Liver (tissue), 9 donors: ENCODE measurements around the gene OR6V1. TPM values are rescaled to one million over a fixed set of nuclear protein-coding genes. Genes with fewer than 3 reads are reported as not detected.

ENCODE experiments used
- DNase-seq: peaks from one replicate; pipeline ENCODE4 v3.0.0-alpha.2; 2017; ENCODE audit warnings: low spot score
- H3K27ac ChIP-seq, 2 donors: one replicate each; pipeline ENCODE4 v1.7.0; 2013; ENCODE audit warnings: inconsistent platforms in 2 of 2, low read length in 2 of 2, control low read depth in 1 of 2, low read depth in 1 of 2, mild to moderate bottlenecking in 1 of 2
- H3K27me3 ChIP-seq, 4 donors: one replicate each; pipeline versions ENCODE4 v1.6.1 to v1.7.0; 2013; ENCODE audit warnings: low read length in 3 of 4, inconsistent platforms in 1 of 4, mild to moderate bottlenecking in 1 of 4, moderate library complexity in 1 of 4; ENCODE audit not compliant: control insufficient read depth in 4 of 4, insufficient read depth in 4 of 4
- H3K36me3 ChIP-seq, 4 donors: one replicate each; pipeline versions ENCODE4 v1.6.1 to v1.7.0; 2013; ENCODE audit warnings: low read length in 3 of 4, mild to moderate bottlenecking in 3 of 4, low read depth in 1 of 4, moderate library complexity in 1 of 4; ENCODE audit not compliant: control insufficient read depth in 4 of 4, insufficient read depth in 3 of 4
- H3K4me1 ChIP-seq, 4 donors: one replicate each; pipeline versions ENCODE4 v1.6.1 to v1.7.0; 2013; ENCODE audit warnings: low read length in 3 of 4, mild to moderate bottlenecking in 3 of 4, moderate library complexity in 1 of 4; ENCODE audit not compliant: control insufficient read depth in 4 of 4, insufficient read depth in 4 of 4
- H3K4me3 ChIP-seq, 3 donors: one replicate each; pipeline versions ENCODE4 v1.6.1 to v1.7.0; 2013; ENCODE audit warnings: low read length in 3 of 3, control low read depth in 1 of 3, low read depth in 1 of 3, mild to moderate bottlenecking in 1 of 3
- H3K9ac ChIP-seq, 2 donors: one replicate each; pipeline ENCODE4 v1.7.0; 2013; ENCODE audit warnings: low read length in 2 of 2, mild to moderate bottlenecking in 2 of 2, moderate library complexity in 2 of 2, control low read depth in 1 of 2, low read depth in 1 of 2
- H3K9me3 ChIP-seq, 4 donors: one replicate each; pipeline versions ENCODE4 v1.6.1 to v1.7.0; 2013; ENCODE audit warnings: low read length in 3 of 4; ENCODE audit not compliant: control insufficient read depth in 4 of 4
- FOXA1 ChIP-seq: IDR thresholded peaks from 2 replicates; pipeline ENCODE4 v1.6.1; 2016; ENCODE audit warnings: antibody characterized with exemption
- FOXA2 ChIP-seq: IDR thresholded peaks from 2 replicates; pipeline ENCODE4 v1.6.1; 2016; ENCODE audit warnings: antibody characterized with exemption
- HNF4G ChIP-seq: IDR thresholded peaks from 2 replicates; pipeline ENCODE4 v1.6.1; 2016; ENCODE audit warnings: antibody characterized with exemption
- NR2F2 ChIP-seq: IDR thresholded peaks from 2 replicates; pipeline ENCODE4 v1.6.1; 2016; ENCODE audit warnings: antibody characterized with exemption
- RAD21 ChIP-seq, 2 donors: IDR thresholded peaks; 2 replicates each; pipeline ENCODE4 v1.6.1; 2016; ENCODE audit warnings: antibody characterized with exemption in 2 of 2, mild to moderate bottlenecking in 2 of 2
- SP1 ChIP-seq: IDR thresholded peaks from 2 replicates; pipeline ENCODE4 v1.6.1; 2018; ENCODE audit warnings: antibody characterized with exemption, mild to moderate bottlenecking
- WGBS: extraction: QIAGEN DNeasy Blood & Tissue Kit; methylation state at CpG from one replicate; pipeline ENCODE4 v1.1.7; 2013; 5-methylcytosine and 5-hydroxymethylcytosine counted together
- polyA plus RNA-seq, 2 donors: library from polyadenylated mRNA; stranded (reverse) in 1 of 2; unstranded in 1 of 2; fragments of 200-250 nt in 1 of 2; fragments of >200 nt in 1 of 2; fragmentation: Nextera tagmentation in 1 of 2; extraction: Ambion mirVana in 1 of 2; gene quantifications; one replicate each; pipeline versions ENCODE4 v1.2.1 to v1.2.3, GENCODE V29; 2013 to 2015
- total RNA-seq, 2 donors: library from RNA; depleted of rRNA; stranded (reverse); fragments of >200 nt; gene quantifications; one replicate each; pipeline ENCODE4 v1.2.3, GENCODE V29; 2014
- TF ChIP-seq, protein P1 (sequence below): IDR thresholded peaks from 2 replicates; pipeline ENCODE4 v1.6.1; 2016; ENCODE audit warnings: antibody characterized with exemption
- TF ChIP-seq, protein P2 (sequence below): IDR thresholded peaks from 2 replicates; pipeline ENCODE4 v1.6.1; 2016; ENCODE audit warnings: antibody characterized with exemption
- TF ChIP-seq, protein P3 (sequence below): fragments of 150-350 bp; IDR thresholded peaks from 2 replicates; pipeline ENCODE4 v1.5.1; 2017; ENCODE audit warnings: improper control_type of control experiment, low read depth, low read length; ENCODE audit not compliant: missing input control
- donor health status: healthy.
- donor health status: healthy.
- donor health status: healthy.
- donor health status: healthy.
- donor health status: healthy.

Gene OR6V1
- total and polyA plus RNA-seq, 4 donors: not detected

DNA sequence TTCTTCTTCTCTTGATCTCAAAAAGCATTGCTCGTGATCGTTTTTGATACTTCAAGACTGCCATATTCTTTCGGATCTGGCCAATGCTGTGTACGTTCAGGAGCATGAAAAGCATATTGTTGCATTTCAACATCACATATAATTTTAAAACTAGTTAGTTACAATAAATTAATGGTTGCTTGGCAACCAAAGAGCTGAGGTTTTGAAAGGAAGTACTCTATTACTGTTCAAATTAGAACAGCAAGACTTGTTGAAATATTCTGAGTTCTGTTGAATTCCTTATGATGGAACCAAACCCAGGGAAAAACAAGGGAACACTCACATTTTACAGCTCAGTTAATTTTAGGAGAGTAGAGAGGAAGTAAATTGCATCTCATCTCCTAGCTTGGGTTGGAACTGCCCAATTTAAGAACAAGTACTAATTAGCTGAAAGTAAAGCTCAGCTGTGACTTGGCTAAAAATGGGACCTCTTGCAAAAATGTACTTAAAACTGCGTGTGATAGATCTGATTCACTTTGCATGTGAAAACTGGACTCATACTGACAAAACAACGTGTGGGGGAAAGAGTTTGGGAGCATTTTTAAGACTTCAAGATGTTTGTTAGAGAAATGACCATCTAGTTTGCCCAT, 46.4 kb upstream of the OR6V1 start:
- Histone ChIP-seq H3K36me3 (no peaks in the 10 kb centered on the region), H3K4me3 (no peak overlapping the region), H3K9ac (no peak overlapping the region), H3K4me1 (peaks cover 0 to 9% (median 3%) of the 10 kb centered on the region in 4 donors), H3K9me3 (peaks cover 0 to 5% (median 0%) of the 10 kb centered on the region in 4 donors), H3K27me3 (no peaks in the 10 kb centered on the region), H3K27ac (no peak overlapping the region)
- no peak for TF ChIP-seq FOXA2
- no peak for TF ChIP-seq RAD21 (IDR thresholded peaks at IDR 0.05)
- TF ChIP-seq, protein P1, sequence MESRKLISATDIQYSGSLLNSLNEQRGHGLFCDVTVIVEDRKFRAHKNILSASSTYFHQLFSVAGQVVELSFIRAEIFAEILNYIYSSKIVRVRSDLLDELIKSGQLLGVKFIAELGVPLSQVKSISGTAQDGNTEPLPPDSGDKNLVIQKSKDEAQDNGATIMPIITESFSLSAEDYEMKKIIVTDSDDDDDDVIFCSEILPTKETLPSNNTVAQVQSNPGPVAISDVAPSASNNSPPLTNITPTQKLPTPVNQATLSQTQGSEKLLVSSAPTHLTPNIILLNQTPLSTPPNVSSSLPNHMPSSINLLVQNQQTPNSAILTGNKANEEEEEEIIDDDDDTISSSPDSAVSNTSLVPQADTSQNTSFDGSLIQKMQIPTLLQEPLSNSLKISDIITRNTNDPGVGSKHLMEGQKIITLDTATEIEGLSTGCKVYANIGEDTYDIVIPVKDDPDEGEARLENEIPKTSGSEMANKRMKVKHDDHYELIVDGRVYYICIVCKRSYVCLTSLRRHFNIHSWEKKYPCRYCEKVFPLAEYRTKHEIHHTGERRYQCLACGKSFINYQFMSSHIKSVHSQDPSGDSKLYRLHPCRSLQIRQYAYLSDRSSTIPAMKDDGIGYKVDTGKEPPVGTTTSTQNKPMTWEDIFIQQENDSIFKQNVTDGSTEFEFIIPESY: no peak
- no peak for TF ChIP-seq HNF4G
- DNase-seq: no peak
- 84% methylated on average over 6 of the region's 6 CpGs for WGBS

DNA sequence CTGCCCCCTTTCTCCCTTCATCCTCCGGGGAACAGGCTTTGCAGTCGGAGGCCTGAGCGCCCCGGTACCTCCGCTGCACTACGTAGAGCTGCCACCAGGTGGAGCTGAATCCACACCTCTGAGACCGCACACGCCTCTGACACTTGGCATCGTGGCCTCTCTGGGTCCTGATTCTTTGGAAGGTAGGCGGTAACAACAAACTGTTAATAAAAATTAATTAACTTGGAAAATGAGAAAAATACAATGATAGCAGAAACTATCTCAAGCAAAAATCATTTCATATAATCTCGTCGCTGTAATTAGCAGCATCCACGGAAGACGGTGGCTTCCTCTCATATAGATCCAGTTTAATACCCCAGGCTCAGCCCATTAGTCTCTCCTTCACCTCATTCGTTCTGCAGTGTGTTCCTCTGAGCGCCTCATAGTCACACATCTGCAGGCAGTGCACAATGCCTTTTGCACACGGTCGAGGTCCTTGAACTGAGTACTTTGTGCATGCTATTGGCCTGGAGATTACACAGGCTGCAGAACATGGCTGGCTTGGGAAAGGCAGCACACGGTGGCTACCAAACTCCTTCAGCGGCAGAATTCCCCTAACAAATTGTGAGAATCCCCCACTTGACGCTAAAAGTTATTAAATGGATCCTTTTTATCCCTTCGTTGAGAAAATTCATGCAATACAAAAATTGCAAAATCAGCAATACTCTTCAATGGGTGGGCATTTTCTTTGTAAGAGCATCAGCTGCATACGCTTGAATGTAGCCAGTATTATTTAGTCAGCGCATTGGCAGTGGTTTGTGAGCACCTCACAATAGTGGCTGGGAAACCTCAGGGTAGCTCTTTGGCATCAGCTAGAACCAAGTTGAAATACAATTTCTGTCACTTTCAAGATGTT, 43.9 kb upstream of the OR6V1 start:
- Histone ChIP-seq H3K4me1 (peaks cover 0 to 5% (median 1%) of the 10 kb centered on the region in 4 donors), H3K27ac (no peak overlapping the region), H3K4me3 (no peak overlapping the region), H3K36me3 (no peaks in the 10 kb centered on the region), H3K27me3 (peaks cover 0 to 3% (median 0%) of the 10 kb centered on the region in 4 donors), H3K9me3 (no peaks in the 10 kb centered on the region), H3K9ac (no peak overlapping the region)
- DNase-seq: peak; percentile 87
- WGBS: 38% methylated on average over 24 of the region's 24 CpGs
- TF ChIP-seq FOXA2 (no peak), RAD21 (IDR thresholded peaks at IDR 0.05) (peak; percentile 99)
- TF ChIP-seq, protein P2, sequence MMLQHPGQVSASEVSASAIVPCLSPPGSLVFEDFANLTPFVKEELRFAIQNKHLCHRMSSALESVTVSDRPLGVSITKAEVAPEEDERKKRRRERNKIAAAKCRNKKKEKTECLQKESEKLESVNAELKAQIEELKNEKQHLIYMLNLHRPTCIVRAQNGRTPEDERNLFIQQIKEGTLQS: no peak
- TF ChIP-seq, protein P3, sequence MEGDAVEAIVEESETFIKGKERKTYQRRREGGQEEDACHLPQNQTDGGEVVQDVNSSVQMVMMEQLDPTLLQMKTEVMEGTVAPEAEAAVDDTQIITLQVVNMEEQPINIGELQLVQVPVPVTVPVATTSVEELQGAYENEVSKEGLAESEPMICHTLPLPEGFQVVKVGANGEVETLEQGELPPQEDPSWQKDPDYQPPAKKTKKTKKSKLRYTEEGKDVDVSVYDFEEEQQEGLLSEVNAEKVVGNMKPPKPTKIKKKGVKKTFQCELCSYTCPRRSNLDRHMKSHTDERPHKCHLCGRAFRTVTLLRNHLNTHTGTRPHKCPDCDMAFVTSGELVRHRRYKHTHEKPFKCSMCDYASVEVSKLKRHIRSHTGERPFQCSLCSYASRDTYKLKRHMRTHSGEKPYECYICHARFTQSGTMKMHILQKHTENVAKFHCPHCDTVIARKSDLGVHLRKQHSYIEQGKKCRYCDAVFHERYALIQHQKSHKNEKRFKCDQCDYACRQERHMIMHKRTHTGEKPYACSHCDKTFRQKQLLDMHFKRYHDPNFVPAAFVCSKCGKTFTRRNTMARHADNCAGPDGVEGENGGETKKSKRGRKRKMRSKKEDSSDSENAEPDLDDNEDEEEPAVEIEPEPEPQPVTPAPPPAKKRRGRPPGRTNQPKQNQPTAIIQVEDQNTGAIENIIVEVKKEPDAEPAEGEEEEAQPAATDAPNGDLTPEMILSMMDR: peak; percentile 96

DNA sequence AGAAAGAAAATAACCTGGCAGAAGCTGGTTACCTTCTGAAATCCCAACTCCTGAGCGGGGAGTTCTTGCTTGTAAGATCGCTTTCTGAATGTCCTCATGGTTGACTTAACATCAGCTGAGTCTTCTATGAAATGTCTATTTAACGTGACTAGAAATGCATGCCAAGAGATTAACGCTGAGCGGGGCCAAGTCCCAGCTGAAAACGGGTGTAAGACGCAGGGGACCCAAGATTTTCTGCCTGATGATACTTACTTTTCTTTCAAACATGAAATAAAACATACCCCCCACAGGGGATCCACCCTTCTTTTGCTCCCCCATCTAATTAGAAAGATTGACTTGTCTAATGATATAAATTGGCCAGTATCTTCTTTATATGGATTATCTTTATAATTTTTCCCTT, 40.1 kb upstream of the OR6V1 start:
- Histone ChIP-seq H3K27ac (no peak overlapping the region), H3K36me3 (no peaks in the 10 kb centered on the region), H3K9me3 (no peaks in the 10 kb centered on the region), H3K4me3 (no peak overlapping the region), H3K27me3 (peaks cover 0 to 3% (median 0%) of the 10 kb centered on the region in 4 donors), H3K4me1 (peaks cover 0 to 3% (median 0%) of the 10 kb centered on the region in 4 donors), H3K9ac (no peak overlapping the region)
- TF ChIP-seq SP1 (no peak), NR2F2 (no peak), RAD21 (IDR thresholded peaks at IDR 0.05) (no peak), FOXA1 (no peak)
- TF ChIP-seq, protein P2: no peak
- TF ChIP-seq, protein P3: no peak
- WGBS: 90% methylated on average over 7 of the region's 7 CpGs
- no peak for DNase-seq
